HuH-7.5 (cell line): Measurements from ENCODE around the gene ANO2.
"Not testable (repeated sequence)": the region's sequence is repeated elsewhere in the genome, so short reads cannot be mapped to it uniquely, and the experiment has no call there.

Experiments used
- DNase-seq: peaks from one replicate; pipeline ENCODE4 v3.0.0; 2011; ENCODE audit warnings: low spot score

The ANO2 gene

DNA sequence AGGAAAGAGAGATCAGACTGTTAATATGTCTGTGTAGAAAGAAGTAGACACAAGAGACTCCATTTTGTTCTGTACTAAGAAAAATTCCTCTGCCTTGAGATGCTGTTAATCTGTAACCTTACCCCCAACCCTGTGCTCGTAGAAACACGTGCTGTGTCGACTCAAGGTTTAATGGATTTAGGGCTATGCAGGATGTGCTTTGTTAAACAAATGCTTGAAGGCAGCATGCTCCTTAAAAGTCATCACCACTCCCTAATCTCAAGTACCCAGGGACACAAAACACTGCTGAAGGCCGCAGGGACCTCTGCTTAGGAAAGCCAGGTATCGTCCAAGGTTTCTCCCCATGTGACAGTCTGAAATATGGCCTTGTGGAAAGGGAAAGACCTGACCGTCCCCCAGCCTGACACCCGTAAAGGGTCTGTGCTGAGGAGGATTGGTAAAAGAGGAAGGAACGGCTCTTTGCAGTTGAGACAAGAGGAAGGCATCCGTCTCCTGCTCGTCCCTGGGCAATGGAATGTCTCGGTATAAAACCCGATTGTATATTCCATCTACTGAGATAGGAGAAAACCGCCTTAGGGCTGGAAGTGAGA is 407.9 kb downstream of the ANO2 start:
- not testable (repeated sequence) for DNase-seq

DNA sequence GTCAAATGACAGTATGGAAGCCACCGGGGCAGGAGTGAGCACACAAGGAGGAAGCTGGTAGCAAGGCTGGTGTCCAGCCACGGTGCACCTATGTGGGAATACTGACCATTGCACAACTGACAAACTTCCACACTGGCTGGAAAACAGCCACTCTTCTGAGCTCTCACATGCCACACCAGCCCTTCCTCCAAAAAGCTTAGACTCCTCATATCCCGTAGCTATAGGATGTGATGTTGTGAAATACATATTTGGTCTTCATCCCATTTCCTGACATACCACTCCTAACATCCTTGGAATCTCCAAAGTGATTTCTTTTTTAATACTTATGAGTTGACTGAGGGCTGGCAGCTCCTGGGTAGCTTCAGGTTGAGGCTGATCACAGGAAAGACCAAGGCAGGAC is 409.5 kb downstream of the ANO2 start:
- DNase-seq, result no peak

DNA sequence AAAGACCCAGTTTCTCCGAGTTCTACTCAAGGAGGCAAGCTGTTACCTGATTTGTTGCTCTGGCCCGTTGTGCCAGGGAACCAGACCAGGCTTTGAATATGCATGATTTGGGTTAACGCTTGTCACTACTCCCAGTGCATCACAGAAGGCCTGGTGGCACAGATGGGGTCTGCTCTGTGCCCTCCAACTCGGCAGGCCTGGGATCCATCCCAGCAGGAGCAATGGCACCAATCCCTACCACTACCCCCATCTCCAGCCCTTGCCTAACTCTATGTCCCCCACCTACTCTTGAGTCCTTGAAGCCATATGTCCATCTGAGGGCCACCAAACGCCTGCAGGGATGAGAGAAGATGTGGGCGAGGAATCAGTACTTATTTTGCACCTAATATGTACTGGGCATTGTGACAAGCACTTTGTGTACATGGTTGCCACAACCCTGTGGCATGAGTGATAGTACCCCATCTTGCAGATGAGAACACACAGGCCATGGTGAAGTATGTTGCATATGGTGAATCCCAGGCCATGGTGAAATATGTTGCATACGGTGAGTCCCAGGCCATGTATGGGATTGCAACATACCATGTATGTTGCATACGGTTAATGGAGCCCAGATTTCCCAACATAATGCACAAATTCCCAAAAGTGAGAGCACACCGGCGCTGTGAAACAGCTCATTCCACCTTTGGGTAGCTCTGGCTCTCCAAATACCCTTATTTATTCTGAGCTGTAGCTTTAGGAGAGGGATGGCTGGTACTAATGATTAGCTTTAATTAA is 410.4 kb downstream of the ANO2 start:
- no peak for DNase-seq

DNA sequence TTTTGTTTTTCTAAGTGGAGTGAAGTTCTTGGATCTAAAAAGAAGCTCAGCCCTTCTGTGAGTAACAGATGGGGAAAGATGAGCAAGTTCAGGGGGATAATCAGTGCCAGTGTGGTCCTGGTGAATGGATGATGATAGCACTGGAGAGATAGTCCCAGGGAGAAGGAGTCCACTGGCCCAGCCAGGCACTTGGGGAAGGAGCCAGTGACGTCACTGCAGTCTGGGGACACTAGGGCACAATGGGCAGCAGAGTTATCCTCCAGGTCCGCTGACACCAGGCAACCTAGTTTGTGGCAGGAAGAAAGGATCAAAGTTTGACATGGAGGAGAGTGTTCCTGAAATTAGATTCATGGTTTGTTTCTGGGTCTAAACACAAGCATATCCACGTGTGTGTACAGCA is 411.7 kb downstream of the ANO2 start:
- no peak for DNase-seq

DNA sequence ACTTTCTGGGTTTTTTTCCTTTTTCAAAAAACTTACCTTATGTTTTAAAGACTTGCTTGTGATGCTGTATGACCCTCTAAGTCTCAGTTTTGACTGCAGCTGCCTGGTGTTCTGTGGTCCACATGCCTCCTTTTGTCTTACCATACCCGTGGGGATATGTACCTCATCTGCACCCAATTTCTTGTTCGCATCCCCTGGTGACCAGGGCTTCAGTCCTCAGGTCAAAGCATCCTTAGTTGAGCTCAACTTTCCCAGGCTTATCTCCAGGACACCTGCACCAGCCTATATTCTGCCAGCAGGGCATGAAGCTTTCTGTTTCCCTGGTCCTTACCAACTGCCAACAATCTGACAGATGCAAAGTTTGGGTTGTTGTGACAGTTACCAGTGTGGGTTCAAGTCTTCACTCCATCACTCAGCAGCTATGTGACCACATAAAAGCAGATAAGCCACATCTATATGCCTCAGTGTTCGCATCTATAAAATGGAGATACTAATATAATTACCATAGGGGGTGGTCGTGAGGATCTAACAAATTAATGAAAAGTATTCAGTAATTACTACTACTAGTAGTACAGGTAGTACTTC is 419.2 kb downstream of the ANO2 start:
- no peak for DNase-seq

DNA sequence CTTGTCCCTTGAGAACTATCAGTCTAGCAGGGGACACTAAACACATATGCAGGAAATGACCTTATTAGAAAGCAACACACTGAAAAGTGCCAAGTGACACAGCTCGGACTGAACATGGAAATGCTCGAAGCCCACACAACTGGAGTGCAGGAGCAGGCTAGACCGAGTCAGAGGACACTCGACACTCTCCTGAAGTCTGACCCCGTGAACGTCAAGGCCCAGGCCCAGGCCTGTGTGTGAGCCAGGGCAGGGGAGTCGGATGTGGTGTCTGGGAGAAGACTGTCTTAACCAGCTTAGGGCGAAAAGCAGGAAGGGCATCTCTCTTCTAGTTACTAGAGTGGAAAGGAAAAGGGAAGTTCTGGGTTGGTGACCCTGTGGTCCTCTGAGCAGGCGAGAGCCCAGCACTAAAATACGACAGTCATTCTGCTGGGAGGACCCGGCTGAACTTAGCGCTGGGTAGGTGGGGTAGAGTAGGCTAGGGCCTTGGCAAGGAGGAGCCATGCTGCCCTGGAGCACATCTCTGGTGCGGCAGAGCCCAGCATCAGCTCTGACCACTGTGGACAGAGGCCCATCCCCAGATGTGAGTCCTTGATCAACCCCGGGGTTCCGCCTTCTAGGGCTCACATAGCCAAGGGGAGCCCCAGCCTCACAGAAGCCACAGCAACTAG is 420.2 kb downstream of the ANO2 start:
- DNase-seq, result no peak

DNA sequence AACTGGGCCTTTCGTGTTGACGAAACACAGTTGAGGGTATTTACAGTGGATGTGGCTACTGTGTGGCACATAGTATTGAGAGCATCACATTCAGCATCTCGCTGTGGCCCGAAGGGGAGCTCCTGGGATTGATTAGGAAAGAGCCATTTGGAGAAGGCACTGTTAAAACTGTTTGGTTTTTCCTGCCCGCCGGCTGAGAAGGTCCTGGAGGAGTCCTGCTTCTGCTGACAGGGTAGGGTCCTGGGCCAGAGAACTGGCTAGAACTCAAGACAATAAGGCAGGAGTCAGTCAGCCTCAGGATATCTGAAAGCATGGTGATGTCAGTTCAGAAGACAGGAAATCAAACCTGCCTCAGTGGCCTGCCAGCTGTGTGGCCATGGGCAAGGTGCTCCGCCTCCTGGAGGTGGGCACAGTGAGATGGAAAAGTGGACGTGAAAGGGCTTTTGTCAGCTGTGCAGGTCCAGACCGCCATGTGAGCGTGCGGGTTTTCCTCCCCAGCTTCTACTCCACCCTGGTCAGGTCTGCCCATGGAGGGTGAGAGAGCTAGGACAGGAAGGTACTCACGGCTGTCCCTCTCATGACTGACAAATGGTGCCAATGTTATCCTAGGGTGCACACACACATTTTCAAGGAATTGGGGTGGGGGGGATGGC is 420.8 kb downstream of the ANO2 start:
- no peak for DNase-seq

DNA sequence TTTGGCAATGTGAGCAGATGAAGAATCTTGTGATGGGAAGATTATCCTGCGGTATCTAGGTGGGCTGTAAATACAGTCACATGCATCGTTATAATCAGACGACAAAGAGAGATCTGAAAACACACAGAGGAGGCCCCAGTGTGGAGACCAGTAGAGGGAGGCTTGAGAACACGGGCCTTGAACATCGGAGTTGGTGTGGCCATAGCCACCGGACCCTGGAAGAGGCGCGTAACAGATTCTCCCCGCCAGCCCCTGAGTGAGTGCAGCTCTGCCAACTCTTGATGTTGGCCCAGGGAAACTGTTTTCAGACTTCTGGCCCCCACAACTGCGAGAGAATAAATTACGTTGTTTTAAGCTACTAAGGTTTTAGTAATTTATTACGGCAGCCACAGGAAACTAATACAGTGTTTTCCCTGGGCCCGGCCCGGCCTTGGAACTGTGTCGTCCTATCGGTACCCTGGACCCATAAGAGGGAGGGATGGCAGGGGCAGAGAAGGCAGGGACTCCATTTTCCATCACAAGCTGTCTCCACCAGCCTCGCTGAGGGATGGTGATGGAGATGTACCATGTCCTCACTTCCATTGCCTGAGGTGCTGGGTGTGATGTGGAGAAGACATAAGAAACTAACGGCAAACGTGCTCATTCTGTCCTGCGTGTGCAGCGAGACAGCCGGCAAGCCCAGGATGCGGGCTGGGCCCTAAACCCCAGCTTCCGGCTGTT is 421.5 kb downstream of the ANO2 start:
- no peak for DNase-seq

DNA sequence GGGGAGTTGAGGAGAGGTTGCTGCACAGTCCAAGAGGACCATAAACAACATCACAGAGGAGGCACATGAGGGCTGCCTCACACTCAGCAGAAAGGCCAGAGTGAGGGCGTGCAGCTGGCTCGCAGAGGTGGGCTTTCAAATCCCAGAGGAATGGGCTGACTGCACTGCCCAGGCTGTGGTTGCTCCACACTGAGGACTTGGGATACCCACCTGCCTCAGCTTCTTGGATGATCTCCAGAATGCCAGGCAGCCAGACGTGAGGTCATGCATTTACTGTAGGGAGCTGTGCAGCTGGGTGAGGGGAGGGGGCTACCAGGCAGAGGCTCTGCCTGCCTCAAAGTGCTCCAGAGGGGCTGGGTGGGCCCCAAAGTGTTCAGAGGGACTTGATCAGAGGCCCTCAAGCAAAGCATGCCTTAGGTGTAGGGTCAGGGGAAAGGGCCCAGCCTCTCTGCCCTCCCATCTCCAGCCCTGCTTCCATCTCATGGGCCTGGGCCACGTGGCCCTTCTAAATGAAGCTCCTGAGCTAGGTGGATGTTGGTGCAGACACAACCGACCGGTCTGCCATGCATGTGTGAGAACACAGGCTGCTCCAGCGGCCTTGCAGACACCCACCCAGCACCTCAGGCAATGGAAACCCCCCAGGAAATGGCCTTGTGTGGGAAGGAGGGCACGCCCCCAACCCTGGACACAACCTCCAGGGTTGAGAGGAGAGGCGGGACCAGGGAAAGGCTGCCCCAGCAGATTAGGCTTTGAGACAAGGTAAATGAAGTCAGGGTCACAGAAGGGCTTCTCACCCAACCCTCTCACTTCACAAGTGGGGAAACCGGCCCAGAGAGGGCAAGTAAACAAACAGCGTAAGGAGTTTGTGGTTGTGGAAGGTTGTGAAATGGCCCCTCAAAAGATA is 422.4 kb downstream of the ANO2 start:
- DNase-seq, result no peak

DNA sequence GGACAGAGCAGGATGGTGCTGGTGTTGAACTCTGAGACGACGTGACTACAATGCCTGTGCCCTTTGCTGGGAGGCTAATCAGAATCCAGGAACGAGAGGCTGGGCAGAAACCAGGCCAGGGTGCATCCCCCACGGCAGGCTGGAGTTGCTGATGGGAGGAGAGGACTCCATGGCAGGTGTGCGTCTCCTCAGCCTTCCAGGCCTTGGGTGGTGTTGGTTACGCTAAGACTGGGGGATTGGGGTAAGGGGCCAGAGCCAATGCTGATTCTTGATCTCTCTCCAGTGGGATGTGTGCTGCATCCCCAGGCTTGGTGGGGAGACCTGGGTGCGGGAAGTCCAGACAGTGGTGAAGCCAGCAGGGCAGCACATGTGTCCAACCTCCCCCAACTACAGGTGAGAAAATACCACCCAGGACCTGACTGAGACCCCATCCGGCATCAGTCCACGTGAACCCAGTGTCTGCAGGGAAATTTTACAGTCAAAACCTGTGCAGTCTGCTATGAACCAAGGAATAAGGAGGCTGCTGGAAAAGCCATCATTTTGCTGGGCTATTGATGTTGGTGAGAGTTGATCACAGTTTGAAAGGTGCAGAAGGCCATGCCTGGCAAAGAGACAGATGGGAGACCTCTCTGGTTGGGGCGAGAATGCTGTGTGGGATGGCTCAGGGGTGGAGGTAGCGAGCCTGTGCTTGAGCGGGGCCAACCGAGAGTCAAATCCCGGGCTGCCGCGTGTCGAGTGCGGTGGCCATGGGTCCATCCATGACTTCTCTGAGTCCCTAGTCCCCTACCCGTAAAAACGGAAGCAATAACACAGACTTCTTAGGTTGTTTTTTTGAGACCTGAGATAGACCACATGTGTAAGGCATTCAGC is 423.4 kb downstream of the ANO2 start:
- DNase-seq, result no peak

DNA sequence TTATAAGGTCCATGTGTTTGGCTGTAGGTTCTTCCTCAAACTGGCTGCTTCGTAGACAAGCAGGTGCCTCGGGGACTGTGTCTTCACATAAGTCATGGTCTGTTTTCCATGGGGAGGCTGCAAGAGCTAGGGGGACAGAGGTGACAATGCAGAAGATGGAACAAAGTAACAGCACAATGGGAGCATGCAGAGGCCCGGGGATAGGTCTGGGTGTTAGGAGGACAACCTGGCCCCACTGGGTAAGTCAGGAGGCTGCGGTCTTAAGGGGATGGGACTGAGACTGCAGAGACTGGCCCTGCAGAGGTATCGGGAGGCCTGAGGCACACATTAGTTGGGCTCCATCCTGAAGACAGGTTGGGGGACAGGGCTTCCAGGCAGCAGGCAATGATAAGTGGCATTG is 424.2 kb downstream of the ANO2 start:
- no peak for DNase-seq

DNA sequence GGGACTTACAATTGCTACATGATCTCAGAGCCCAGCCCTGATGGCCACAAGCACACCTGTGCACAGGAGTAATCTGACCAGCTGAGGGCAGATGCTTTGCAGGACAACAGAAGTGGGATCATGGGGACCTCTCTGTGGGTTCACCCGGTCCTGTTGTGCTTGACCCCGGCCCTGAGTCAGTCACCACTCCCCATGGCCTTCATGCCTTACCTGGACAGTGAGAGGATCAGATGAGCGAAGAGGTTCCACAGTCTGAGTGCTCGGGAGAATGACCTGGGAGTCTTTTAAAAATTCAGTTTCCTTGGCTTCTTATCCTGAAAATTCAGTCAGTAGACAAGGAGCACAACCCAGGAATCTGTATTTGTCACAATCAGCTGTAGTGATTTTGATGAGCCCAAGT is 425.0 kb downstream of the ANO2 start:
- no peak for DNase-seq

DNA sequence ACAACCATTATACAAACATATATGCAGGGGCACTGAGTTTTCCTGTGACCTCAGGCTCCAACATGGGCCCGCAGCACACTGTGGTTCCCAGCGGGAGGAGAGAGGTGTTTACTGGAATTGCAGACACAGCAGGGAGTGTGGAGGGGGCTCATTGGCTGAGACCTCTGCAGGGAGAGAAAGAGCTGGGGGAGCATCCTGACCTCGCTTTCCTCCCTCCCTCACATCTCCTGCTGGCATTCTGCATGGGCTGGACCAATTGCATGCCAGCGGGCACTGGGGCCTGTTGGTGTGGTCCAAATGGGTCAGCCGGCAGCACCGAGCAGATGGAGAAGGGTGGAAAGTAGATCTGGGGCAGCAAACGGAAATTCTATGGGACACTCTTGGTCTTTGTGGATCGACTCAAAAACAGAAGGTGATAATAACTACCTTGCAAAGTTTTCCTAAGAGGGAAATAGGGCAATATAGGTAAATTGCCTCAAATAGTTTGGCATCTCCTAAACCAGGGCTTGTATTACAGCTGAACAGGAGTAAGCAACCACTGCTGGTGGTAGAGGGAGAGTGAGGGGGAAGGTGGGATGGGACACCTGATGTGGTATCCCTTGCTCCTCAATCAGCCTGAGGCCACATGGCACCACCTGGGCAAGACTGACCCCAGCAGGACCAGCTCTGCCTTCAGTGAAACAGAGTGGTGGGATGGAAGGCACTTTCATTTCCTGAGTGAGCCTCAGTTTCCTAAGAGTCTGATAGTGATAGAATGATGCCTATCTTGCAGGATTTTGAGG is 426.3 kb downstream of the ANO2 start:
- DNase-seq, result no peak

DNA sequence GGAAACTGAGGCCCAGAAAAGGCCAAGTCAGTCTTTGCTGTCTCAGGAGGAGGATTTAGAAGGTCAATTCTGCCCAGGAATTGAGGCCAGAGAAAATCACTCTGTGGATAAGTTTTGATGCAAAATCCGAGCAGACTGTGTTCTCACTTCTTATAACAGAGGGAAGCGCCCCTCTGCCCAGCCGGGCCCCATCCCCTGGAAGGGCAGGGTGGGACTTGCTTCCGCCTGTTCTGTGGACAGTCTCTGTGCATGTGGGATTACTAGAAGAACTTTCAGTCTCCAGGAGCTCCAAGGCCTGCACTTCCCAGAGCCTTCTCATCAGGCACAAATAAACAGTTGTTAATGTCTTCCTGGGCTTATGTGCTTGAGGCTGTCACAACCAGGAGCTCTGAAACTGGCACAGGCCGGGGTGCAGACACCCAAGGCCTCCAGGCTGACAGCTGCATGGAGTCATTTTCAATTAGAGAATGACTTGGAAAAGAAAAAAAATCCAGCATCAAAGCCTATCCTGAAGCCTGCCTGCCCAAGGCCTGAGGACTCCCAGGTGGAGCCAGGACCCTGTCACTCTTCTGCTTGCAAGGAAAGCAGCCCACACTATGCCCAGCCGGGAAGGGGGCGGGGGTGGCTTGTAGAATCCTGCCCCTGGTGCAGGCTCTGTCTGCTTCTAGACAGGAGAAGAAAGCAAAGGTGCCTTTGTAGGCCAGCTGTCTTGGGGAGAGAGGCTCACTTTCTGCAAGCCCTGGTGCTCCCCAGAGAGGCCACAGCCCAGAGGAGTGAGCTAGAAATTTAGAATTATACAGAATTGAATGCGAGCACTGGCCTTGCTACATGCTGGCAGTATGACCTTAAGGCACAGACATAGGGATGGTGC is 428.5 kb downstream of the ANO2 start:
- DNase-seq, result no peak

DNA sequence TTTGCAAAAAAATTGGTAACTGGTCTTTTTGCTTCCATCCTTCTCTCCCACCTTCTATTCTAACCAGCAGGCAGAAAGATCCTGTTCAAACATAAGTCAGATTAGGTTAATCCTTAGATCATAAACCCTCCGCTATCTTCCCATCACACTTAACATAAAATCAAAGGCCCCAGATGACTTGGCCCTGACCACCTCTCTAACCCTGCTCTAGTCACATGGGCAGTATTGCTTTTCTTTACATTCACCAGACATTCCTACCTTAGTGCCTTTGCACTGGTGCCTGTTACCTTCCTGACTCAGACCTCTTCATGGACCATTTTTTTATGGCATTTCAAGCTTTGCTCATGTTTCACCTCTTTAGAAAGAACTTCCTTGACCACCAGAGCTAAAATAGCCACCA is 429.6 kb downstream of the ANO2 start:
- no peak for DNase-seq

DNA sequence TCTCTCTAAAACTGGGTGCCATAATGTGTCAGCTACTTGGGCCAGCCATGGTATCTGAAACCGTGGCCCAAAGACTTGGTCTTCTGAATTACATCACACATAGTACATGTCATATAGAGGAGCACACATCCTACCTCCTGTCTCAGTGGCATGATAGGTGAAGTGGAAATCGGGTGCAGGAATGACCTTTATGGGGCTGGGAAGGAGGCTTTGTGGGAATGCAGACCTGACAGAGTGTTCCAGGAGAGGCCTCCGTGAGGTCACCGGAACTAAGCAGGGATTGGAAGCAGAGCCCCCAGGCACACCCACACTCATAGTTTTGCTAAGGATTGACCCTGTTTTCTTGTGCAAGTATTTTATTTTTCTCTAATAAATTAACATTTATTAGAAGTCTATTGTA is 430.5 kb downstream of the ANO2 start:
- no peak for DNase-seq

DNA sequence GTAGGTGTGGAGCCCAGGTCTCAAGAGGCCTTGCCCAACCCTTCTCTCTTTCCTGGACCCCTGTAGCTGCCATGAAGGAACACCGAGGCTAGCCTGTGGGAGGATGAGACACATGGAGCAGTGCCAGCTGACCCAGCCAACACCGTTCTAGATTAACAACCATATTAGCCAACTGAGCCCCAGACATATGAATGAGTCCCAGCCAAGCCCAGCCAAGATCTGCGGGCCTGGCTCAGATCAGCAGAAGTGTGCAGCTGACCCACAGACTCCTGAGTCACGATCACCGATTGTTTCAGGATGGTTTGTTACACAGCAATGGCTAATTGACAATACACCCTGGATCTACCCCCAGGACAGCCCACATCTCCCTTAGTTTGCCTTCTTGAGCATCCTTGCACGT is 431.0 kb downstream of the ANO2 start:
- no peak for DNase-seq

DNA sequence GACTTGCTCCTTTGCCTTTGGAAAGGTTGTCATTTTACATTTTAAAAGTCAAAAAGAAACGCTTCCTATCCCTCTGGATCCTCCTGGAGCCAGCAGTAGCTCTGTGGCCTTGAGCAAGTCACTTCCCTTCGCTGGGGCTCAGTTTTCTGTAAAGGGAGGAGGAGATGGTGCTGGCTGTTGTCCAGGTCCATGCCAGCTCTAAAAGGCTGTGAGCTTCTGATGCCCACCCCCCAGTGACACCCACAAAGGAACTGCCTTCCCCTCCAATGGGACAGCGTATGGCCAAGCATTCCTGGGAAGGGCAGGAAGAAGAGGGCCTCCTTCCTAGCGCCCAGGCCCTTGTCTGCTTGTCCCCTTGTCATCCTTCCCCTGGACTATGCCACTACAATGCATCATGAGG is 431.7 kb downstream of the ANO2 start:
- no peak for DNase-seq
